ENCODE results near the gene TEX48. TPM values are rescaled to one million over a fixed set of nuclear protein-coding genes. Genes with fewer than 3 reads are reported as not detected.

TEX48 gene
- total and polyA plus RNA-seq, 2 experiments from 2014 or later: not detected

GRCh38 chr9:114691956-114692295 lies 9.9 kb upstream of the TEX48 start:
- peaks cover 3% of the 10 kb centered on the region for H3K27me3 Mint-ChIP-seq (ENCODE audit: insufficient read depth, low read depth, poor library complexity)
- Histone ChIP-seq H3F3A (replicated peaks; ENCODE audit: low read depth) (no peaks in the 10 kb centered on the region), H3K27ac (ENCODE audit: low read depth) (no peak overlapping the region), H2AFZ (no peak overlapping the region), H3K27me3 (ENCODE audit: insufficient read depth) (no peaks in the 10 kb centered on the region), H3K4me3 (no peak overlapping the region), H3K4me2 (no peak overlapping the region), H4K20me1 (replicated peaks; ENCODE audit: insufficient read depth) (no peaks in the 10 kb centered on the region; the same call in 1 of the 2 replicates), H3K9me2 (ENCODE audit: insufficient read depth) (no peaks in the 10 kb centered on the region), H3K79me2 (replicated peaks; ENCODE audit: insufficient read depth) (no peaks in the 10 kb centered on the region), H3K36me3 (ENCODE audit: insufficient read depth) (no peaks in the 10 kb centered on the region), H3K4me1 (ENCODE audit: insufficient read depth) (peaks cover 7% of the 10 kb centered on the region; the same call in 1 of the 2 replicates)
- TF ChIP-seq EZH2phosphoT487 (IDR thresholded peaks at IDR 0.05; ENCODE audit: unreplicated experiment): no peak
- no peak for TF ChIP-seq ZNF462 (CRISPR knock-in tag; IDR thresholded peaks at IDR 0.05)
- no peak for TF ChIP-seq NANOG (IDR thresholded peaks at IDR 0.05; ENCODE audit: borderline replicate concordance)
- TF ChIP-seq EZH2 (IDR thresholded peaks at IDR 0.05; ENCODE audit: low read depth, unreplicated experiment): no peak
- no peak for TF ChIP-seq STAT1 (IDR thresholded peaks at IDR 0.05; ENCODE audit: unreplicated experiment)
- TF ChIP-seq ZNF114 (CRISPR knock-in tag; IDR thresholded peaks at IDR 0.05): no peak
- TF ChIP-seq JUNB (IDR thresholded peaks at IDR 0.05; ENCODE audit: unreplicated experiment): no peak
- TF ChIP-seq ZNF331 (CRISPR knock-in tag; IDR thresholded peaks at IDR 0.05; ENCODE audit: low read depth): no peak
- TF ChIP-seq CTCF (conservative IDR thresholded peaks at IDR 0.05; ENCODE audit: low read depth in 2 of 2): no peak
- no peak for TF ChIP-seq ETS1 (IDR thresholded peaks at IDR 0.05)
- TF ChIP-seq REST (IDR thresholded peaks at IDR 0.05; ENCODE audit: unreplicated experiment): no peak
- TF ChIP-seq CREB1 (CRISPR knock-in tag; IDR thresholded peaks at IDR 0.05; ENCODE audit: low read depth): no peak
- no peak for TF ChIP-seq POLR2AphosphoS5 (IDR thresholded peaks at IDR 0.05; ENCODE audit: low read depth)
- H3K36me3 Mint-ChIP-seq (ENCODE audit: low read depth): no peaks in the 10 kb centered on the region
- DNase-seq (ENCODE audit: low spot score) (no peak), ATAC-seq (no peak)
- no peak overlapping the region for H3K27ac Mint-ChIP-seq
- no peak overlapping the region for H3K4me3 Mint-ChIP-seq
- H3K4me1 Mint-ChIP-seq: peaks cover 7% of the 10 kb centered on the region; the same call in 2 of the 3 replicates
- no peaks in the 10 kb centered on the region for H3K9me3 Mint-ChIP-seq
